CD4-positive, alpha-beta T cell treated with Interleukin-15 for 4 hours (primary cell): ENCODE measurements around the gene GCAT.
"Not testable (repeated sequence)": the region's sequence is repeated elsewhere in the genome, so short reads cannot be mapped to it uniquely, and the experiment has no call there.

Experiments used
- DNase-seq: peaks from one replicate; pipeline ENCODE4 v3.0.0-alpha.2; 2020; ENCODE audit warnings: low spot score

GCAT gene

DNA sequence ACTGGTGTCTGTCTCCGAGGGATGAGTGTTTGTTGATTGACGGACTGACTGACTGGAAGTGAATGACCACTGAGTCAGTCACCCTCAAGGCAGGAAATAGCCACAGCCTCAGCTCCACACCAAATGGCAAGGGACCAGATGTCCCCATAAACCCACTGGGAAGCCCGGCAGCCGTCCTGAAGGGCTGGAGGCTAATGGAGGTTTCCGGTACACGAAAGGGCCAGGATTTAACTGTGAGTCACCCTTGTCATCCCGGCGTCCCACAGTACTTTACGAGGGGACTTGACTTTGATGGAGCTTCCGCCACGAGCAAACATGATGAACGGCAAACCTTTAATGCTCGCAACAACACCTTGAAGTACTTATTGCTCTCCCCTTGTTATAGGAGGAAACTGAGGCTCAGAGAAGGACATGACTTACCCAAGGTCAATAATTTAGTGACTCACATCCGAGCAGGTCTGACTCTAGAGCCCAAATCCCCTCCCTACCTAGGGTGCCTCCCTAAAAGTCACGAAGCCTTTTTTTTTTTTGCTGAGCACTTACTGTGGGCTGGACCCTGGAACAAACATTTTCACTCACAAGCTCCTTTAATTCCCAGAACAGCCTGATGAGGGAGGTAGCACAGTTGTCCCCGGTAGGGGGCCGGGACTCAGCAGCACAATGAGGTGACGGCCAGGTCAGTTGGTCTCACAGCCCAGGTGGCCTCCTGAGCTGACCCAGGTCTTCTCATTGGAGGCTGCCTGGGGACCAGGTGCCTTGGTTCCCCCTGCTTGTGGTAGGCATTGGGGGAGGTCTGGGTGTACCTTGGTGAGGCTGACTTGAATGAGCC, 25.2 kb upstream of the GCAT start:
- no peak for DNase-seq

GRCh38 chr22:37784829-37785495, 22.8 kb upstream of the GCAT start:
- no peak for DNase-seq

GRCh38 chr22:37790234-37790633, 17.5 kb upstream of the GCAT start:
- DNase-seq = no peak

DNA sequence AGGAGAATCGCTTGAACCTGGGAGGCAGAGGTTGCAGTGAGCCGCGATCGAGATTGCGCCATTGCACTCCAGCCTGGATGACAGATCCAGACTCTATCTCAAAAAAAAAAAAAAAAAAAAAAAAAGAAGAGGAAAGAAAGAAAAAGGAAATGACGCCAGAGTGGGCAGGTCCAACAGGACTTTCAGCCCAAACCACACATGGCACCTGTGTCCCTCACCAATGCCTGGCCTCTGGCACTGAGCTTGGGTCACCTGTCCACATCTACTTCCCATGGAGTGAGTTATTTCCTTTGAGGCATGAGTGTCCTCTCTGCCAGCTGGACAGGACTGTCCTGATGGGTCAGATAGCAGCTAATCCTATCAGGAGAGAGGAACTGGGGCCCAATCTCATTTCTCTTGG, 15.2 kb upstream of the GCAT start:
- DNase-seq = no peak

GRCh38 chr22:37794376-37794775, 13.4 kb upstream of the GCAT start:
- DNase-seq = no peak

- no peak for DNase-seq
Measured at GRCh38 chr22:37796079-37796478, 11.7 kb upstream of the GCAT start.

GRCh38 chr22:37797259-37797658, 10.5 kb upstream of the GCAT start:
- not testable (repeated sequence) for DNase-seq

GRCh38 chr22:37797874-37798500, 9.7 kb upstream of the GCAT start:
- DNase-seq = no peak

GRCh38 chr22:37799979-37800378, 7.8 kb upstream of the GCAT start:
- DNase-seq = not testable (repeated sequence)

GRCh38 chr22:37801946-37802309, 5.8 kb upstream of the GCAT start:
- DNase-seq = no peak

- no peak for DNase-seq
Measured at GRCh38 chr22:37802310-37803194, 5.2 kb upstream of the GCAT start.

- DNase-seq = no peak
Measured at GRCh38 chr22:37803195-37803638, 4.5 kb upstream of the GCAT start.

GRCh38 chr22:37803639-37804351, 3.9 kb upstream of the GCAT start:
- no peak for DNase-seq

DNA sequence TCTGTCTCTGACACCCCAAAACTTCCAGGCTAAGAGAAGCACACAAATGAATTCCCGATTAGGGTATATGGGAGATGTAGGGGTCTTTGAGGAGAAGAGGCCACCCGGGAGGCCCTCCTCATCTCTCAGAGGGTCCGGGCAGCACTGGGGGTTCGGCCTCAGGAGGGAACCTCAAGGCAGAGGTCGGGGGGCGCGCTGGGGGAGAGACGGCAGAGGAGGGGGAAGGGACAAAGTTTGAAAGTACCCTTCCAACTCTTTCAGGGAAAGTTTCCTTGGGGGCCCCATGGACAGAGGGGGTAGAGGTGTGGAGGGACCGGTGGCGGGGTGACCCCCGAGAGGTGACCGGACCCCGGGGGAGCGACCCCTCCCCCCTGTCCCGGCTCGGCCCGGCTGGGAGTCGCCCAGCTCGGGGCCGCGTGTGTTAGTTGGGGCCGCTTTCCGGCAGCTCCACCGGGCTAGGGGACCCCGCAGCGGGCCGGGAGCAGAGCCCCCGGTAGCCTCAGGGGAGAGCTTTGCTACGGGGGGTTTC, 3.3 kb upstream of the GCAT start:
- DNase-seq = no peak

DNA sequence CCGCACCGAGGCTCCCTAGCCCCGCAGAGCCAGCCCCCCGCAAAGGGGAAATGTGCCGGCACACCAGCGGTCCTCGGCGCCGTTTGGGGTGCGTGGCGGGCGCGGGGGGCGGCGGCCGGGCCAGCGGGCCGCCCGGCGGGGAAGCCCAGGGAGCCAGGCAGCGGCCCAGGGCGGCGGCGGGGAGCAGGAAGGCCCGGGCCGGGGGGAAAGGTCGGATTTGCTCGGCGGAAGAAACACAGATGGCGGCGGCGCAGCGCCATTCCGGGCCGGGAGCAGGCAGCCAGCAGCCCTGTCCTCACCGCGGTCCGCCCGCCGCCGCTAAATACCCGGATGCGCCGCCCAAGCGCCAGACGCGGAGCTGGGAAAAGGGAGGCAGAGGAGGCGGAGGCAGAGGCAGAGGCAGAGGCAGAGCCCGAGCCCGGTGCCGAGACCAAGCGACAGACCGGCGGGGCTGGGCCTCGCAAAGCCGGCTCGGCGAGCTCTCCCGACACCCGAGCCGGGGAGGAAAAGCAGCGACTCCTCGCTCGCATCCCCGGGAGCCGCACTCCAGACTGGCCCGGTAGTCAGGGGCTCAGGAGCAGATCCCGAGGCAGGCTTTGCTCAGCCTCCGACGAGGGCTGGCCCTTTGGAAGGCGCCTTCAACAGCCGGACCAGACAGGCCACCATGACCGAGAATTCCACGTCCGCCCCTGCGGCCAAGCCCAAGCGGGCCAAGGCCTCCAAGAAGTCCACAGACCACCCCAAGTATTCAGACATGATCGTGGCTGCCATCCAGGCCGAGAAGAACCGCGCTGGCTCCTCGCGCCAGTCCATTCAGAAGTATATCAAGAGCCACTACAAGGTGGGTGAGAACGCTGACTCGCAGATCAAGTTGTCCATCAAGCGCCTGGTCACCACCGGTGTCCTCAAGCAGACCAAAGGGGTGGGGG, 2.6 kb upstream of the GCAT start:
- DNase-seq = peak; percentile 66

DNA sequence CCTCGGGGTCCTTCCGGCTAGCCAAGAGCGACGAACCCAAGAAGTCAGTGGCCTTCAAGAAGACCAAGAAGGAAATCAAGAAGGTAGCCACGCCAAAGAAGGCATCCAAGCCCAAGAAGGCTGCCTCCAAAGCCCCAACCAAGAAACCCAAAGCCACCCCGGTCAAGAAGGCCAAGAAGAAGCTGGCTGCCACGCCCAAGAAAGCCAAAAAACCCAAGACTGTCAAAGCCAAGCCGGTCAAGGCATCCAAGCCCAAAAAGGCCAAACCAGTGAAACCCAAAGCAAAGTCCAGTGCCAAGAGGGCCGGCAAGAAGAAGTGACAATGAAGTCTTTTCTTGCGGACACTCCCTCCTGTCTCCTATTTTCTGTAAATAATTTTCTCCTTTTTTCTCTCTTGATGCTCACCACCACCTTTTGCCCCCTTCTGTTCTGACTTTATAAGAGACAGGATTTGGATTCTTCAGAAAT, 1.9 kb upstream of the GCAT start:
- no peak for DNase-seq

DNA sequence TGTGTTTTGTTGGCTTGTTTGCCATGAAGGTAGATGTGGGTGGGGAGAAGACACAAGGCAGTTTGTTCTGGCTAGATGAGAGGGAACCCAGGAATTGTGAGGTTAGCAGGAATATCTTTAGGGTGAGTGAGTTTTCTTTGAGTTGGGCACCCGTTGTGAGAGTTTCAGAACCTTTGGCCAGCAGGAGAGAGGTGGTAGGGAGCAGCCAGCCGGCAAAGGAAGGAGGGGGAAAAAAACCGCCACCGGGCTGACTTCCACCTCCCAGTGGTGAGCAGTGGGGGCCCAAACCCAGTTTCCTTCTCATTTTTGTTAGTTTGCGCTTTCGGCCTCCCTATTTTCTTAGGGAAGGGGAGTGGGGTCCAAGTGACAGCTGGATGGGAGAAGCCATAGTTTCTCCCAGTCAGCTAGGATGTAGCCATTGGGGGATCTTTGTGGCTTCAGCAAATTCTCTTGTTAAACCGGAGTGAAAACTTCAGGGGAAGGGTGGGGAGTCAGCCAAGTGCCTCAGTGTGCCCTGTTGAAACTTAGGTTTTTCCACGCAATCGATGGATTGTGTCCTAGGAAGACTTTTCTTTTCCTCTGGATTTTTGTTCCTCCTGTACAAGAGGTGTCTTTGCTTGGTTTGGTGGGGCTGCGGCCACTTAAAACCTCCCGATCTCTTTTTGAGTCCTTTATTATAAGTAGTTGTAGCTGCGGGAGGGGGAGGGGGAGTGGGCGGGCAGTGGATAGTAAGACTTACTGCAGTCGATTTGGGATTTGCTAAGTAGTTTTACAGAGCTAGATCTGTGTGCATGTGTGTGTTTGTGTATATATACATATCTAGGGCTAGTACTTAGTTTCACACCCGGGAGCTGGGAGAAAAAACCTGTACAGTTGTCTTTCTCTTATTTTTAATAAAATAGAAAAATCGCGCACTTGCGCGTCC, 1.1 kb upstream of the GCAT start:
- DNase-seq = no peak

DNA sequence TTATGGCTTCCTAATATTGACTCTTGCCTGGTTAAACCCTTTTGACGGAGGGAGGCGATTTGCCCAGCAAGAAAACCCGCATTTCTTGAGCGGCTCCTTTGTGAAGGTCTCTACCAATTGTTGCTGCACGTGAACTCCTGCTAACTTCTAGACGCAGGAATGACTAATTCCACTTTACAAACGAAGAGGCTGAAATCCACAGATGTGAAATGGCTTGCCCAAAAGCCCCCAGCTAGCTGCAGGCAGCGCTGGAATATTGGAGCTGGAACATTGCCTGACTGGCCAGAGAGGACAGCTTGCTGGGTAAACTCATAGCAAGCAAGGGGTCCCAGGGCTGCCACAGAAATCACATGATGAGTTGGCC, 542 bp downstream of the GCAT start:
- no peak for DNase-seq
